HFF-Myc (cell line): ENCODE results near the gene MOCS2.

Experiments
- DNase-seq: peaks from one replicate; pipeline ENCODE4 v3.0.0-alpha.2; 2011; ENCODE audit warnings: low read depth; ENCODE audit errors: extremely low read depth
- H3K4me3 ChIP-seq: replicated peaks from 2 replicates; pipeline ENCODE4 v1.5.1; 2011; ENCODE audit warnings: low read depth, mild to moderate bottlenecking, control low read depth, low read length
- CTCF ChIP-seq: IDR thresholded peaks from 2 replicates; pipeline ENCODE4 v1.5.1; 2012; ENCODE audit warnings: mild to moderate bottlenecking, low read depth, low read length, control low read depth; ENCODE audit errors: missing control alignments

Gene MOCS2

GRCh38 chr5:53059281-53059680 is 50.3 kb downstream of the MOCS2 start:
- no peak overlapping the region for H3K4me3 ChIP-seq
- DNase-seq = no peak
- no peak for TF ChIP-seq CTCF

GRCh38 chr5:53055365-53055764 is 54.2 kb downstream of the MOCS2 start:
- TF ChIP-seq CTCF = no peak
- DNase-seq = no peak
- H3K4me3 ChIP-seq = no peak overlapping the region

- TF ChIP-seq CTCF = no peak
- H3K4me3 ChIP-seq = no peak overlapping the region
- DNase-seq = no peak
Observed at GRCh38 chr5:53053364-53053763, 56.2 kb downstream of the MOCS2 start.

- DNase-seq = no peak
- TF ChIP-seq CTCF = no peak
- no peak overlapping the region for H3K4me3 ChIP-seq
Observed at GRCh38 chr5:53052499-53052898, 57.1 kb downstream of the MOCS2 start.

GRCh38 chr5:53048248-53048647 is 61.3 kb downstream of the MOCS2 start:
- H3K4me3 ChIP-seq = no peak overlapping the region

More at GRCh38 chr5:53048248-53048647, 61.3 kb downstream of the MOCS2 start:
- DNase-seq = no peak
- no peak for TF ChIP-seq CTCF
